ENCODE results near the gene KCNS1. TPM values are rescaled to one million over a fixed set of nuclear protein-coding genes. Genes with fewer than 3 reads are reported as not detected.

Gene KCNS1
- total and polyA plus RNA-seq, 4 donors, result not detected

GRCh38 chr20:45121388-45121787, 20.5 kb upstream of the KCNS1 start:
- Histone ChIP-seq H3K4me1 (ENCODE audit: control insufficient read depth in 1 of 2, insufficient read depth in 2 of 2, low read length in 2 of 2) (no peaks in the 10 kb centered on the region), H3K4me3 (ENCODE audit: low read length in 2 of 2) (no peak overlapping the region), H3K9me3 (ENCODE audit: control insufficient read depth, low read length) (peaks cover 4% of the 10 kb centered on the region), H3K27ac (ENCODE audit: low read depth in 1 of 2, low read length in 2 of 2) (no peak overlapping the region), H3K27me3 (ENCODE audit: control insufficient read depth in 1 of 2, insufficient read depth in 2 of 2, low read length in 1 of 2) (no peaks in the 10 kb centered on the region), H3K36me3 (ENCODE audit: control insufficient read depth in 1 of 2, insufficient read depth in 2 of 2, low read length in 1 of 2) (no peaks in the 10 kb centered on the region)
- ATAC-seq (ENCODE audit: low FRiP score), result no peak
- intact Hi-C loops (cut with DNase I), result no loop called here
- DNase-seq, result no peak
- WGBS, 2 donors, result 90 to 91% methylated on average over 2 of the region's 2 CpGs

GRCh38 chr20:45119556-45120266, 18.8 kb upstream of the KCNS1 start:
- Histone ChIP-seq H3K27ac (ENCODE audit: low read depth in 1 of 2, low read length in 2 of 2) (no peak overlapping the region), H3K27me3 (ENCODE audit: control insufficient read depth in 1 of 2, insufficient read depth in 2 of 2, low read length in 1 of 2) (no peaks in the 10 kb centered on the region)

DNA sequence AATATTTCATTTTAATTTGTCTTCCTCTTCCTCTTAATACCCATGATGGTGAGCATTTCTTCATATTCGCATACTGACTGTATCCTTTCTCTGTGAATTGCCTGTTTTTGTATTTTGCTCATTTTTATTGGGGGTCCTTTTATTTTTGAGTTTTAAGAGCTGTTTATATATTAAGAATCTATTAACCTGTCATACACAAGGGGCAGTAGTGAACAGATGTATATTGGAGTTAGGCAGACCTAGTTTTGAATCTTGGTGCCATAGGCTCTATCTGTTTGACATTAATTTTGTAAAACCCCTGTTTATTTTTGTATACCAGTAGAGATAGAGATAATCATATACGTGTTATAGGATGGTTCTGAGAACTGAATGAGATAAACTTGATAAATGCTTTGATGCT, 17.1 kb upstream of the KCNS1 start:
- Histone ChIP-seq H3K27ac (ENCODE audit: low read depth in 1 of 2, low read length in 2 of 2) (no peak overlapping the region), H3K4me3 (ENCODE audit: low read length in 2 of 2) (no peak overlapping the region), H3K9me3 (ENCODE audit: control insufficient read depth, low read length) (peaks cover 2% of the 10 kb centered on the region), H3K36me3 (ENCODE audit: control insufficient read depth in 1 of 2, insufficient read depth in 2 of 2, low read length in 1 of 2) (no peaks in the 10 kb centered on the region), H3K4me1 (ENCODE audit: control insufficient read depth in 1 of 2, insufficient read depth in 2 of 2, low read length in 2 of 2) (no peaks in the 10 kb centered on the region), H3K27me3 (ENCODE audit: control insufficient read depth in 1 of 2, insufficient read depth in 2 of 2, low read length in 1 of 2) (no peaks in the 10 kb centered on the region)
- DNase-seq, result no peak
- ATAC-seq (ENCODE audit: low FRiP score), result no peak
- intact Hi-C loops (cut with DNase I), result no loop called here
- WGBS, 2 donors, result 79 to 80% methylated on average over 2 of the region's 2 CpGs

More at GRCh38 chr20:45119556-45120266, 18.8 kb upstream of the KCNS1 start:
- no peak for ATAC-seq (ENCODE audit: low FRiP score)
- H3K4me1 ChIP-seq (ENCODE audit: control insufficient read depth in 1 of 2, insufficient read depth in 2 of 2, low read length in 2 of 2), result no peaks in the 10 kb centered on the region
- no peaks in the 10 kb centered on the region for H3K36me3 ChIP-seq (ENCODE audit: control insufficient read depth in 1 of 2, insufficient read depth in 2 of 2, low read length in 1 of 2)
- no peak overlapping the region for H3K4me3 ChIP-seq (ENCODE audit: low read length in 2 of 2)
- intact Hi-C loops (cut with DNase I), result no loop called here
- no peak for DNase-seq
- WGBS, 2 donors, result 80 to 83% methylated on average over 2 of the region's 2 CpGs
- peaks cover 4% of the 10 kb centered on the region for H3K9me3 ChIP-seq (ENCODE audit: control insufficient read depth, low read length)

DNA sequence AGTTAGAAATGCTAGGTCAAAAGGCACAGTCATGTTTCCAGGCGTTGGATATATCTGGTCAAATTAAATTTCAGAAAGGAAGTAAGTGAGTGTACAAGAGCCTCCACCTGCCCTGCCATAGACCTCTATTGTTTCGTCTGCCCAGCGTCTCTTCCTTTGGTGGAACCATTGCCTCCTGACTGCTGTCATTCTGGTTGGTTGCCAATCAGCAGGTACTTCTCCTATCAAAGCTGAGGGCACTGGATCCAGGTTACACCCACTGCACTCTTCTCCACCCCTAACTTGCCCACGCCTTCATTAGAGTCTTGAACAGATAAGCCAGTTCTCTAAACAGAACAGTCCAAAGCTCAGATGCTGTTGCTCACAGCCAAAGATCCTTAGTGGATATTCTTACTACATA, 16.7 kb upstream of the KCNS1 start:
- no peak overlapping the region for H3K27ac ChIP-seq (ENCODE audit: low read depth in 1 of 2, low read length in 2 of 2)
- H3K4me3 ChIP-seq (ENCODE audit: low read length in 2 of 2), result no peak overlapping the region
- intact Hi-C loops (cut with DNase I), result no loop called here
- H3K36me3 ChIP-seq (ENCODE audit: control insufficient read depth in 1 of 2, insufficient read depth in 2 of 2, low read length in 1 of 2), result no peaks in the 10 kb centered on the region
- no peaks in the 10 kb centered on the region for H3K4me1 ChIP-seq (ENCODE audit: control insufficient read depth in 1 of 2, insufficient read depth in 2 of 2, low read length in 2 of 2)
- ATAC-seq (ENCODE audit: low FRiP score), result no peak
- peaks cover under 1% of the 10 kb centered on the region for H3K9me3 ChIP-seq (ENCODE audit: control insufficient read depth, low read length)
- DNase-seq, result no peak
- H3K27me3 ChIP-seq (ENCODE audit: control insufficient read depth in 1 of 2, insufficient read depth in 2 of 2, low read length in 1 of 2), result no peaks in the 10 kb centered on the region
- 74 to 79% methylated on average over 4 of the region's 4 CpGs for WGBS, 2 donors

- no peaks in the 10 kb centered on the region for H3K4me1 ChIP-seq (ENCODE audit: control insufficient read depth in 1 of 2, insufficient read depth in 2 of 2, low read length in 2 of 2)
- H3K36me3 ChIP-seq (ENCODE audit: control insufficient read depth in 1 of 2, insufficient read depth in 2 of 2, low read length in 1 of 2), result no peaks in the 10 kb centered on the region
- no peaks in the 10 kb centered on the region for H3K27me3 ChIP-seq (ENCODE audit: control insufficient read depth in 1 of 2, insufficient read depth in 2 of 2, low read length in 1 of 2)
- WGBS, 2 donors, result 73 to 77% methylated on average over 4 of the region's 4 CpGs
- H3K9me3 ChIP-seq (ENCODE audit: control insufficient read depth, low read length), result no peaks in the 10 kb centered on the region
- no peak overlapping the region for H3K4me3 ChIP-seq (ENCODE audit: low read length in 2 of 2)
- no peak for DNase-seq
- intact Hi-C loops (cut with DNase I), result no loop called here
- ATAC-seq (ENCODE audit: low FRiP score), result no peak
- no peak overlapping the region for H3K27ac ChIP-seq (ENCODE audit: low read depth in 1 of 2, low read length in 2 of 2)
Measured at GRCh38 chr20:45115829-45116228, 14.9 kb upstream of the KCNS1 start.

DNA sequence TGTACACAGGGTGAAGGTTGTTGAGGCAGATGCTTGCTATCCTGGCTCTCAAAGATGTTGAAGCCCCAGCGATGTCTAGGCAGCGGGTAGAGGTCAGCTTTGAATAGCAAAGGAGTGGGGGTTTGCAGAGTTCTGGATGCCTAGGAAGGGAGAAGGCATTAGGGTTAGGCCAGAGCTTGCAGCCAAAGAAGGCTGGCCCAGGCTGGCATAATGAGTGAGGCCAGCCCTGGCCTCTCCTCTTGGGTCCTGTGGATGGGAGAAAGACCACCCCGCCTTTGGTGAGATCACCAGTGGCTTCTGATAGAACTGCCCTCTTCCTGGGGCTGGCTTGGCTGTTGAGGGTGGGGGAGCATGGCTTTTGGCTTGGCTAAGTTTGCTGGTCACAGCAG, 14.5 kb upstream of the KCNS1 start:
- WGBS, 2 donors, result 60 to 65% methylated on average over 3 of the region's 3 CpGs
- ATAC-seq (ENCODE audit: low FRiP score) (peak; percentile 19), DNase-seq (no peak)
- no peaks in the 10 kb centered on the region for H3K4me1 ChIP-seq (ENCODE audit: control insufficient read depth in 1 of 2, insufficient read depth in 2 of 2, low read length in 2 of 2)
- H3K9me3 ChIP-seq (ENCODE audit: control insufficient read depth, low read length), result no peaks in the 10 kb centered on the region
- no peaks in the 10 kb centered on the region for H3K36me3 ChIP-seq (ENCODE audit: control insufficient read depth in 1 of 2, insufficient read depth in 2 of 2, low read length in 1 of 2)
- intact Hi-C loops (cut with DNase I), result no loop called here
- H3K4me3 ChIP-seq (ENCODE audit: low read length in 2 of 2), result no peak overlapping the region
- H3K27ac ChIP-seq (ENCODE audit: low read depth in 1 of 2, low read length in 2 of 2), result no peak overlapping the region
- H3K27me3 ChIP-seq (ENCODE audit: control insufficient read depth in 1 of 2, insufficient read depth in 2 of 2, low read length in 1 of 2), result no peaks in the 10 kb centered on the region

DNA sequence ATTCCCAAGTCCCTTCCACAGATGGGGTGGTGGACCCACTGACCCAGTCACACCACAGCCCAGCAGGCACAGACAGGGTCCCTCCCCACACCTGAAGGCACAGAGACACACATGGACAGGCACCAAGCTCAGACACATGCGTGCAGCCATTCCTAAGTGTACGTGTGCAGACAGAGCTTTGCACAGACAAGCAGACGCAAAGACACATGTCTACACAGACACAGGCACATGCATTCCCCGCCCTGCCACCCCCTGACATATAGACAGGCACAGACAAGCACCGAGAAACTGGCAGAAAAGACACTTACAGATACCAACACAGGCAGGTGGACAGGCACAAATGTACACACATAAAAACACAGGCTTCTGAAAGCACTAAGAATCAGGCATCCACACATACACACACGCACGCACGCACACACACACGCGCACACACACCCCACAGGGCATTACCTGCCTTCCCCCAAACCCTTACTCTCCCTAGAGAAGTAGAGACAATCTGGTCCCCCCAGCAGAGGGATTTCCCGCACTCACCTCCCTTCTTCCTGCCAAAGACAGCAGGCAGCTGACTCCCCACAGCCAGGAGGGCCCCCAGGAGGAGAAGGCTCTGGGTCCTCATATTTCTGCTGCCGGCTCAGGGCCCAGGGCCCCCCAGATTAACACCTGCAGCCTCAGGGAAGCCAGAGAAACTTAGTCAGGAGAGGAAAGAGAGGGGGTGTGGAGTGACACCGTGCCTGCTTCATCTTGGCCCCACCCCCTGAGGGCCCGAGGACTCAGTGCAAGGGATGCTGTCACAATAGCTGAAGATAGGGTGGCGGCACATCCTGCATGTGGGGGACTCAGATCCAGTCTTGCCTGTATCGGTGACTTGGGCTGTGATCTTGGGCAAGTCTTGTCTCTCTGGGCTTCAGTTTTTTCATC, 13.8 kb upstream of the KCNS1 start, which contains the start of gene WFDC5:
Gene WFDC5, minus strand, starts transcription at position 710 of the 921 bp plus-strand sequence. Its CDS starts 91 bp downstream, at position 619.
- DNase-seq, result no peak
- peak; percentile 36 for ATAC-seq (ENCODE audit: low FRiP score)
- Histone ChIP-seq H3K4me1 (ENCODE audit: control insufficient read depth in 1 of 2, insufficient read depth in 2 of 2, low read length in 2 of 2) (no peaks in the 10 kb centered on the region), H3K27ac (ENCODE audit: low read depth in 1 of 2, low read length in 2 of 2) (no peak within 1 kb of the TSS), H3K9me3 (ENCODE audit: control insufficient read depth, low read length) (no peaks in the 10 kb centered on the region), H3K36me3 (ENCODE audit: control insufficient read depth in 1 of 2, insufficient read depth in 2 of 2, low read length in 1 of 2) (no peaks in the 10 kb centered on the region), H3K27me3 (ENCODE audit: control insufficient read depth in 1 of 2, insufficient read depth in 2 of 2, low read length in 1 of 2) (no peaks in the 10 kb centered on the region), H3K4me3 (ENCODE audit: low read length in 2 of 2) (no peak within 1 kb of the TSS)
- intact Hi-C loops (cut with DNase I), result no loop called here
- WGBS, 2 donors, result 50 to 55% methylated on average over 16 of the region's 16 CpGs

GRCh38 chr20:45113865-45114264, 12.9 kb upstream of the KCNS1 start:
- H3K9me3 ChIP-seq (ENCODE audit: control insufficient read depth, low read length), result no peaks in the 10 kb centered on the region
- H3K4me1 ChIP-seq (ENCODE audit: control insufficient read depth in 1 of 2, insufficient read depth in 2 of 2, low read length in 2 of 2), result no peaks in the 10 kb centered on the region
- H3K27me3 ChIP-seq (ENCODE audit: control insufficient read depth in 1 of 2, insufficient read depth in 2 of 2, low read length in 1 of 2), result no peaks in the 10 kb centered on the region

More at GRCh38 chr20:45113865-45114264, 12.9 kb upstream of the KCNS1 start:
- Histone ChIP-seq H3K27ac (ENCODE audit: low read depth in 1 of 2, low read length in 2 of 2) (no peak overlapping the region), H3K4me3 (ENCODE audit: low read length in 2 of 2) (no peak overlapping the region), H3K36me3 (ENCODE audit: control insufficient read depth in 1 of 2, insufficient read depth in 2 of 2, low read length in 1 of 2) (no peaks in the 10 kb centered on the region)
- no peak for DNase-seq
- intact Hi-C loops (cut with DNase I), result no loop called here
- WGBS, 2 donors, result 84 to 86% methylated on average over 3 of the region's 3 CpGs
- no peak for ATAC-seq (ENCODE audit: low FRiP score)

All from aorta (tissue), 5 donors.